Measurements from ENCODE around the gene HMCN2.

GRCh38 chr9:130307667-130307943 lies 42.0 kb downstream of the HMCN2 start:
- no peak for TF ChIP-seq EP300 (IDR thresholded peaks at IDR 0.05)
- TF ChIP-seq POLR2AphosphoS5 (IDR thresholded peaks at IDR 0.05) = no peak
- TF ChIP-seq, protein P1, sequence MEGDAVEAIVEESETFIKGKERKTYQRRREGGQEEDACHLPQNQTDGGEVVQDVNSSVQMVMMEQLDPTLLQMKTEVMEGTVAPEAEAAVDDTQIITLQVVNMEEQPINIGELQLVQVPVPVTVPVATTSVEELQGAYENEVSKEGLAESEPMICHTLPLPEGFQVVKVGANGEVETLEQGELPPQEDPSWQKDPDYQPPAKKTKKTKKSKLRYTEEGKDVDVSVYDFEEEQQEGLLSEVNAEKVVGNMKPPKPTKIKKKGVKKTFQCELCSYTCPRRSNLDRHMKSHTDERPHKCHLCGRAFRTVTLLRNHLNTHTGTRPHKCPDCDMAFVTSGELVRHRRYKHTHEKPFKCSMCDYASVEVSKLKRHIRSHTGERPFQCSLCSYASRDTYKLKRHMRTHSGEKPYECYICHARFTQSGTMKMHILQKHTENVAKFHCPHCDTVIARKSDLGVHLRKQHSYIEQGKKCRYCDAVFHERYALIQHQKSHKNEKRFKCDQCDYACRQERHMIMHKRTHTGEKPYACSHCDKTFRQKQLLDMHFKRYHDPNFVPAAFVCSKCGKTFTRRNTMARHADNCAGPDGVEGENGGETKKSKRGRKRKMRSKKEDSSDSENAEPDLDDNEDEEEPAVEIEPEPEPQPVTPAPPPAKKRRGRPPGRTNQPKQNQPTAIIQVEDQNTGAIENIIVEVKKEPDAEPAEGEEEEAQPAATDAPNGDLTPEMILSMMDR (IDR thresholded peaks at IDR 0.05) = no peak
- TF ChIP-seq POLR2A (IDR thresholded peaks at IDR 0.05) = no peak
